ENCODE measurements around the gene CYB5D1.

- no peak for TF ChIP-seq CTCF (IDR thresholded peaks at IDR 0.05; ENCODE audit: low read depth, low read length)
- TF ChIP-seq POLR2A (IDR thresholded peaks at IDR 0.05; ENCODE audit: extremely low read depth, insufficient read length) = no peak
- no peak for TF ChIP-seq MAX (IDR thresholded peaks at IDR 0.05; ENCODE audit: low read depth, low read length)
These were observed 8.6 kb upstream of the CYB5D1 start for GRCh38 chr17:7849130-7849750.

Measured in NB4 (cell line).